A549 (cell line): ENCODE measurements around the gene FRMD3. TPM values are rescaled to one million over a fixed set of nuclear protein-coding genes. Genes with fewer than 3 reads are reported as not detected.

Source experiments
- ATAC-seq, 2 experiments: fragments of 200-7000 bp in 1 of 2; fragments of >200 bp in 1 of 2; cut with Nextera tagmentation in 1 of 2; cut with Tn5 transposase in 1 of 2; 3 replicates each; pipeline versions ENCODE4 v1.8.0 to v1.9.1; 2018 to 2020; ENCODE audit warnings: mild to moderate bottlenecking in 1 of 2, moderate library complexity in 1 of 2
- CTCF ChIA-PET: fragments of 300-600 bp; sonication (Branson Sonifier 250); formaldehyde crosslinking; extraction: SDS; loops from one replicate; lab custom pipeline; 2021; ENCODE audit warnings: antibody characterized with exemption, inconsistent platforms; lab: Yijun Ruan, JAX
- POLR2A ChIA-PET: fragments of 350-600 bp; formaldehyde crosslinking; extraction: SDS; loops from one replicate; lab custom pipeline; 2021; ENCODE audit warnings: antibody characterized with exemption, inconsistent platforms; lab: Yijun Ruan, JAX
- DNase-seq, 2 experiments: peaks; one replicate each; pipeline versions ENCODE4 v3.0.0 to v3.0.0-alpha.2; 2011 to 2016; ENCODE audit warnings: low read depth in 1 of 2, low spot score in 1 of 2
- FAIRE-seq: peaks from 2 replicates; lab custom pipeline; 2011; peaks lifted over from hg19 to GRCh38; lab: Jason Lieb, UNC
- H3K27ac ChIP-seq, 2 experiments: fragments of >200 bp; sonication (Bioruptor Twin); formaldehyde crosslinking; 3 replicates each; pipeline ENCODE4 v1.5.1; 2016 to 2017
- H3K4me1 ChIP-seq: fragments of >200 bp; sonication (Bioruptor Twin); formaldehyde crosslinking; 3 replicates; pipeline ENCODE4 v1.6.1; 2016
- H3K4me2 ChIP-seq: fragments of >200 bp; sonication (Bioruptor Twin); formaldehyde crosslinking; 3 replicates; pipeline ENCODE4 v1.6.1; 2016
- H3K4me3 ChIP-seq: fragments of >200 bp; sonication (Bioruptor Twin); formaldehyde crosslinking; 3 replicates; pipeline ENCODE4 v1.5.1; 2016
- H3K9me3 ChIP-seq: fragments of >200 bp; sonication (Bioruptor Twin); formaldehyde crosslinking; 3 replicates; pipeline ENCODE4 v1.6.1; 2016
- BHLHE40 ChIP-seq: IDR thresholded peaks from 2 replicates; pipeline ENCODE4 v1.6.1; 2012; ENCODE audit warnings: low read depth, low read length, inconsistent platforms
- CEBPB ChIP-seq, 2 experiments: fragments of >200 bp in 1 of 2; sonication (Bioruptor Twin) in 1 of 2; formaldehyde crosslinking in 1 of 2; IDR thresholded peaks; 2 replicates each; pipeline ENCODE4 v1.6.1; 2012 to 2016
- EHF ChIP-seq: fragments of 250-450 bp; sonication (Bioruptor Pico); IDR thresholded peaks from 2 replicates; pipeline ENCODE4 v1.5.0; 2020; ENCODE audit warnings: mild to moderate bottlenecking
- EP300 ChIP-seq, 2 experiments: fragments of >200 bp; sonication (Bioruptor Twin); formaldehyde crosslinking; IDR thresholded peaks; 2 replicates in 1 of 2; 3 replicates in 1 of 2; pipeline ENCODE4 v1.6.1; 2016 to 2017
- FOSB ChIP-seq: fragments of 250-450 bp; sonication (Bioruptor Pico); IDR thresholded peaks from 2 replicates; pipeline ENCODE4 v1.5.0; 2020; ENCODE audit warnings: mild to moderate bottlenecking, moderate library complexity
- FOXS1 ChIP-seq: fragments of 250-450 bp; sonication (Bioruptor Pico); IDR thresholded peaks from 2 replicates; pipeline ENCODE4 v1.5.0; 2020; ENCODE audit warnings: mild to moderate bottlenecking, moderate library complexity
- GATA3 ChIP-seq: IDR thresholded peaks from 2 replicates; pipeline ENCODE4 v1.6.1; 2012; ENCODE audit warnings: borderline replicate concordance
- HES2 ChIP-seq: fragments of >200 bp; sonication (Bioruptor Twin); formaldehyde crosslinking; IDR thresholded peaks from 2 replicates; pipeline ENCODE4 v1.6.1; 2016
- HOXB13 ChIP-seq: fragments of 250-450 bp; sonication (Bioruptor Pico); IDR thresholded peaks from 2 replicates; pipeline ENCODE4 v1.5.0; 2020; ENCODE audit warnings: low read depth, mild to moderate bottlenecking, moderate library complexity
- HOXB5 ChIP-seq: fragments of 250-450 bp; sonication (Bioruptor Pico); IDR thresholded peaks from 2 replicates; pipeline ENCODE4 v1.5.0; 2020; ENCODE audit warnings: mild to moderate bottlenecking, moderate library complexity
- JUNB ChIP-seq: fragments of >200 bp; sonication (Bioruptor Twin); formaldehyde crosslinking; IDR thresholded peaks from 2 replicates; pipeline ENCODE4 v1.6.1; 2016
- KDM1A ChIP-seq: fragments of 200-600 bp; sonication (generic); IDR thresholded peaks from 2 replicates; pipeline ENCODE4 v1.6.1; 2016; ENCODE audit warnings: low read depth, mild to moderate bottlenecking
- MAFK ChIP-seq: fragments of 450-650 bp; IDR thresholded peaks from 2 replicates; pipeline ENCODE4 v1.6.1; 2014; ENCODE audit not compliant: partially characterized antibody
- MAZ ChIP-seq: fragments of 150-350 bp; IDR thresholded peaks from 2 replicates; pipeline ENCODE4 v1.6.1; 2014; ENCODE audit warnings: antibody characterized with exemption, low read depth, low read length, borderline replicate concordance
- MYC ChIP-seq: IDR thresholded peaks from 2 replicates; pipeline ENCODE4 v1.6.1; 2012; ENCODE audit warnings: mild to moderate bottlenecking, inconsistent platforms, low read length, improper control_type of control experiment, borderline replicate concordance
- PBX3 ChIP-seq: IDR thresholded peaks from 2 replicates; pipeline ENCODE4 v1.6.1; 2012
- PHF8 ChIP-seq: fragments of 200-600 bp; sonication (generic); IDR thresholded peaks from 2 replicates; pipeline ENCODE4 v1.6.1; 2016; ENCODE audit warnings: low read depth, mild to moderate bottlenecking, antibody characterized with exemption, moderate library complexity, borderline replicate concordance
- RAD21 ChIP-seq, 2 experiments: fragments of >200 bp in 1 of 2; sonication (Bioruptor Twin) in 1 of 2; formaldehyde crosslinking in 1 of 2; IDR thresholded peaks in 1 of 2; conservative IDR thresholded peaks in 1 of 2; 2 replicates in 1 of 2; 3 replicates in 1 of 2; pipeline ENCODE4 v1.6.1; 2012 to 2018; ENCODE audit warnings: inconsistent platforms in 1 of 2
- RFX5 ChIP-seq: fragments of 450-650 bp; IDR thresholded peaks from 2 replicates; pipeline ENCODE4 v1.7.1; 2014; ENCODE audit warnings: antibody characterized with exemption, mild to moderate bottlenecking, moderate library complexity
- RNF2 ChIP-seq: fragments of 200-600 bp; sonication (generic); IDR thresholded peaks from 2 replicates; pipeline ENCODE4 v1.6.1; 2016; ENCODE audit warnings: low read depth, mild to moderate bottlenecking, antibody characterized with exemption, moderate library complexity, borderline replicate concordance
- TFCP2L1 ChIP-seq: fragments of 250-450 bp; sonication (Bioruptor Pico); IDR thresholded peaks from 2 replicates; pipeline ENCODE4 v1.5.0; 2021; ENCODE audit warnings: mild to moderate bottlenecking
- TP53 ChIP-seq: fragments of 250-450 bp; sonication (Bioruptor Pico); IDR thresholded peaks from 2 replicates; pipeline ENCODE4 v1.5.0; 2021; ENCODE audit warnings: mild to moderate bottlenecking, moderate library complexity
- USF2 ChIP-seq: fragments of 450-650 bp; IDR thresholded peaks from 2 replicates; pipeline ENCODE4 v1.6.1; 2014; ENCODE audit warnings: antibody characterized with exemption
- ZC3H11A ChIP-seq: fragments of 450-650 bp; IDR thresholded peaks from 2 replicates; pipeline ENCODE4 v1.6.1; 2014; ENCODE audit warnings: antibody characterized with exemption, mild to moderate bottlenecking
- ZNF302 ChIP-seq: fragments of 250-450 bp; sonication (Bioruptor Pico); IDR thresholded peaks from 2 replicates; pipeline ENCODE4 v1.9.0; 2021; ENCODE audit warnings: inconsistent platforms, mild to moderate bottlenecking, moderate library complexity
- WGBS: methylation state at CpG from one replicate; pipeline ENCODE4 v1.1.6; 2017; ENCODE audit errors: missing lambda C conversion rate; 5-methylcytosine and 5-hydroxymethylcytosine counted together
- polyA plus RNA-seq, 4 experiments: library from polyadenylated mRNA; depleted of rRNA in 3 of 4; stranded (reverse); fragments of >200 nt; fragmentation: RNase III in 1 of 4; extraction: RNeasy Plus Mini Kit Qiagen cat#74134 plus additional on column Dnase treatment in 1 of 4; gene quantifications; 2 replicates in 3 of 4; 3 replicates in 1 of 4; pipeline ENCODE4 v1.2.3, GENCODE V29; 2011 to 2017

Gene FRMD3
- polyA plus RNA-seq, 2 of the 4 experiments (the other 2 are of a cell fraction): 1.7 to 3.3 TPM

- no peak for DNase-seq
- no peak overlapping the region for H3K4me3 ChIP-seq
- ChIA-PET CTCF (no interaction called here), POLR2A (no interaction called here)
- H3K9me3 ChIP-seq: no peaks in the 10 kb centered on the region
- H3K4me1 ChIP-seq: peaks cover 5% of the 10 kb centered on the region; the same call in 2 of the 3 replicates
- ATAC-seq: no peak
- H3K4me2 ChIP-seq: no peak overlapping the region
- no peak overlapping the region for H3K27ac ChIP-seq
- TF ChIP-seq MAFK: no peak
- no peak for TF ChIP-seq PBX3
- TF ChIP-seq GATA3: no peak
- TF ChIP-seq PHF8: no peak
- no peak for TF ChIP-seq HOXB13 (CRISPR knock-in tag)
- TF ChIP-seq HOXB5 (CRISPR knock-in tag): no peak
- no peak for TF ChIP-seq FOSB (CRISPR knock-in tag)
- TF ChIP-seq USF2: no peak
- no peak for TF ChIP-seq MAZ
- TF ChIP-seq TFCP2L1: no peak
- no peak for TF ChIP-seq KDM1A
- TF ChIP-seq JUNB: no peak
- no peak for TF ChIP-seq BHLHE40
- no peak for TF ChIP-seq MYC
- no peak for TF ChIP-seq ZNF302 (CRISPR knock-in tag)
- no peak for TF ChIP-seq RNF2
- TF ChIP-seq TP53 (CRISPR knock-in tag): no peak
- no peak for FAIRE-seq
- 7% methylated on average over 3 of the region's 3 CpGs for WGBS
These were observed 268.1 kb downstream of the FRMD3 start for GRCh38 chr9:83270116-83270515.

- POLR2A ChIA-PET: no interaction called here
- TF ChIP-seq RAD21 (conservative IDR thresholded peaks at IDR 0.05 in 1 of 2, IDR thresholded peaks at IDR 0.05 in 1 of 2): no peak
- TF ChIP-seq HES2: no peak
- no peak for TF ChIP-seq MAFK
- TF ChIP-seq RFX5: no peak
- FAIRE-seq (no peak), DNase-seq (no peak), ATAC-seq (no peak)
- Histone ChIP-seq H3K4me2 (no peak overlapping the region), H3K27ac (no peak overlapping the region), H3K4me1 (peaks cover 5% of the 10 kb centered on the region; the same call in 2 of the 3 replicates), H3K4me3 (no peak overlapping the region), H3K9me3 (no peaks in the 10 kb centered on the region)
- CTCF ChIA-PET: interaction anchor here (1.0 kb wide), 1 partner anchor 14 kb away, joined by 3 read pairs; no protein-coding TSS in a partner anchor
- WGBS: 65% methylated on average over 5 of the region's 5 CpGs
These were observed 270.5 kb downstream of the FRMD3 start for GRCh38 chr9:83267741-83268140.

GRCh38 chr9:83266666-83267496 lies 271.3 kb downstream of the FRMD3 start:
- no peak for FAIRE-seq
- no peak for TF ChIP-seq HES2
- TF ChIP-seq EHF: no peak
- TF ChIP-seq CEBPB (IDR thresholded peaks at IDR 0.05): no peak
- no peak for TF ChIP-seq RAD21 (conservative IDR thresholded peaks at IDR 0.05 in 1 of 2, IDR thresholded peaks at IDR 0.05 in 1 of 2)
- no peak for TF ChIP-seq HOXB13 (CRISPR knock-in tag)
- no peak for TF ChIP-seq PHF8
- TF ChIP-seq EP300 (IDR thresholded peaks at IDR 0.05): no peak
- TF ChIP-seq FOXS1 (CRISPR knock-in tag): no peak
- no peak for TF ChIP-seq ZC3H11A
- no peak for TF ChIP-seq RNF2
- peak in 1 of 2 experiments; percentile 34; a peak in 1 of 6 replicates for ATAC-seq
- H3K4me3 ChIP-seq: no peak overlapping the region
- POLR2A ChIA-PET: no interaction called here
- H3K4me2 ChIP-seq: no peak overlapping the region; the same call in 2 of the 3 replicates
- H3K9me3 ChIP-seq: no peaks in the 10 kb centered on the region
- no peak for DNase-seq
- no peak overlapping the region for H3K27ac ChIP-seq
- CTCF ChIA-PET: no interaction called here
- peaks cover 5% of the 10 kb centered on the region; the same call in 2 of the 3 replicates for H3K4me1 ChIP-seq
- 54% methylated on average over 11 of the region's 11 CpGs for WGBS
